Epidermal melanocyte (primary cell): Measurements from ENCODE around the gene EXOSC10.

Source experiments
- DNase-seq: peaks from one replicate; pipeline ENCODE4 v3.0.0; 2011; ENCODE audit warnings: low spot score; ENCODE audit not compliant: insufficient read length

The EXOSC10 gene

GRCh38 chr1:11099310-11100148, at the start of gene EXOSC10:
Gene EXOSC10, minus strand, starts transcription at chr1:11099869. Its CDS starts 38 bp downstream, at chr1:11099831.
- DNase-seq, result peak; percentile 92

GRCh38 chr1:11147197-11147770, 47.6 kb upstream of the EXOSC10 start:
- DNase-seq, result no peak

GRCh38 chr1:11145741-11146140, 46.1 kb upstream of the EXOSC10 start:
- no peak for DNase-seq

GRCh38 chr1:11144570-11145256, 45.0 kb upstream of the EXOSC10 start:
- DNase-seq, result no peak

GRCh38 chr1:11143907-11144306, 44.2 kb upstream of the EXOSC10 start:
- DNase-seq, result no peak

- DNase-seq, result no peak
These were observed 43.7 kb upstream of the EXOSC10 start for GRCh38 chr1:11143401-11143800.

- no peak for DNase-seq
These were observed 43.1 kb upstream of the EXOSC10 start for GRCh38 chr1:11142618-11143391.

GRCh38 chr1:11138952-11139351, 39.3 kb upstream of the EXOSC10 start:
- DNase-seq, result no peak

- DNase-seq, result no peak
These were observed 38.4 kb upstream of the EXOSC10 start for GRCh38 chr1:11138029-11138428.

- no peak for DNase-seq
These were observed 35.2 kb upstream of the EXOSC10 start for GRCh38 chr1:11134898-11135266.

GRCh38 chr1:11134251-11134897, 34.7 kb upstream of the EXOSC10 start:
- no peak for DNase-seq

GRCh38 chr1:11132563-11133293, 33.1 kb upstream of the EXOSC10 start:
- no peak for DNase-seq

- no peak for DNase-seq
These were observed 32.1 kb upstream of the EXOSC10 start for GRCh38 chr1:11131816-11132215.

- no peak for DNase-seq
These were observed 30.7 kb upstream of the EXOSC10 start for GRCh38 chr1:11130406-11130805.

- no peak for DNase-seq
These were observed 30.2 kb upstream of the EXOSC10 start for GRCh38 chr1:11129649-11130390.

- DNase-seq, result no peak
These were observed 26.9 kb upstream of the EXOSC10 start for GRCh38 chr1:11126569-11126968.

- no peak for DNase-seq
These were observed 26.3 kb upstream of the EXOSC10 start for GRCh38 chr1:11125931-11126330.

- DNase-seq, result no peak
These were observed 25.3 kb upstream of the EXOSC10 start for GRCh38 chr1:11124965-11125364.

- no peak for DNase-seq
These were observed 16.6 kb upstream of the EXOSC10 start for GRCh38 chr1:11116318-11116717.

GRCh38 chr1:11114966-11115365, 15.3 kb upstream of the EXOSC10 start:
- DNase-seq, result no peak
